ENCODE measurements around the gene RAB40C. TPM values are rescaled to one million over a fixed set of nuclear protein-coding genes. Genes with fewer than 3 reads are reported as not detected.

RAB40C gene
- 12.6 to 20.4 TPM (median 17.2 TPM) in 5 replicates for total RNA-seq (2022; extraction: Qiagen RNA extraction; ENCODE audit: low read depth)

GRCh38 chr16:589658-590187 lies at the start of gene RAB40C:
TSS of gene RAB40C (plus strand) at chr16:590066. CDS start at chr16:590292, 226 bp downstream.

GRCh38 chr16:560204-560700 lies 29.6 kb upstream of the RAB40C start, which contains the start of gene PRR35:
TSS of gene PRR35 (plus strand) at chr16:560394. CDS start at chr16:563295, 2,901 bp downstream.

GRCh38 chr16:566475-567372 lies 23.1 kb upstream of the RAB40C start, which contains the start of gene NHLRC4:
TSS of gene NHLRC4 (plus strand) at chr16:567005. CDS start at chr16:568048, 1,043 bp downstream.

GRCh38 chr16:569445-570254 lies 20.2 kb upstream of the RAB40C start, which contains the start of gene PIGQ:
TSS of gene PIGQ (plus strand) at chr16:569968. CDS start at chr16:574075, 4,107 bp downstream.

GRCh38 chr16:630815-631405 lies 41.0 kb downstream of the RAB40C start, which contains the start of gene WFIKKN1:
TSS of gene WFIKKN1 (plus strand) at chr16:630985. CDS start at chr16:631254, 269 bp downstream.

GRCh38 chr16:636206-637080 lies 46.6 kb downstream of the RAB40C start, which contains the start of gene METTL26:
TSS of gene METTL26 (minus strand) at chr16:636305. CDS start at chr16:636290, 15 bp downstream.

GRCh38 chr16:641326-642188 lies 51.7 kb downstream of the RAB40C start, which contains the start of gene MCRIP2:
TSS of gene MCRIP2 (plus strand) at chr16:641828. CDS start at chr16:641992, 164 bp downstream.

GRCh38 chr16:648781-649589 lies 59.1 kb downstream of the RAB40C start, which contains the start of gene WDR90:
TSS of gene WDR90 (plus strand) at chr16:649365. CDS start at chr16:649417, 52 bp downstream.

GRCh38 chr16:667780-668518 lies 78.1 kb downstream of the RAB40C start, which contains the start of gene RHOT2:
TSS of gene RHOT2 (plus strand) at chr16:668132. CDS start at chr16:668200, 68 bp downstream.

GRCh38 chr16:674968-675883 lies 85.4 kb downstream of the RAB40C start, which contains the start of gene RHBDL1:
TSS of gene RHBDL1 (plus strand) at chr16:675671. CDS start at chr16:675791, 120 bp downstream.

Other genes starting within 250 kb of the RAB40C start
- 32.2 to 34.8 TPM (median 32.4 TPM) in 5 replicates for gene AXIN1, start 237.3 kb upstream of the RAB40C start, total RNA-seq (2022; extraction: Qiagen RNA extraction; ENCODE audit: low read depth)
- 115 to 140 TPM (median 129 TPM) in 5 replicates for gene MRPL28, start 219.5 kb upstream of the RAB40C start, total RNA-seq (2022; extraction: Qiagen RNA extraction; ENCODE audit: low read depth)
- gene PGAP6, start 208.1 kb upstream of the RAB40C start, total RNA-seq (2022; extraction: Qiagen RNA extraction; ENCODE audit: low read depth) = 25.3 to 40.1 TPM (median 34.7 TPM) in 5 replicates
- 293 to 451 TPM (median 381 TPM) in 5 replicates for gene NME4, start 192.9 kb upstream of the RAB40C start, total RNA-seq (2022; extraction: Qiagen RNA extraction; ENCODE audit: low read depth)
- gene DECR2, start 188.2 kb upstream of the RAB40C start, total RNA-seq (2022; extraction: Qiagen RNA extraction; ENCODE audit: low read depth) = 23.0 to 28.9 TPM (median 24.7 TPM) in 5 replicates
- gene RAB11FIP3, start 164.4 kb upstream of the RAB40C start, total RNA-seq (2022; extraction: Qiagen RNA extraction; ENCODE audit: low read depth) = 20.0 to 23.1 TPM (median 21.7 TPM) in 5 replicates
- 53.0 to 84.9 TPM (median 71.0 TPM) in 5 replicates for gene CAPN15, start 62.4 kb upstream of the RAB40C start, total RNA-seq (2022; extraction: Qiagen RNA extraction; ENCODE audit: low read depth)
- gene PRR35, start 29.7 kb upstream of the RAB40C start, total RNA-seq (2022; extraction: Qiagen RNA extraction; ENCODE audit: low read depth) = 0.05 to 0.17 TPM (median 0.09 TPM) in 5 replicates
- 0.15 to 0.30 TPM (median 0.21 TPM) in 5 replicates for gene NHLRC4, start 23.1 kb upstream of the RAB40C start, total RNA-seq (2022; extraction: Qiagen RNA extraction; ENCODE audit: low read depth)
- 30.3 to 41.5 TPM (median 38.5 TPM) in 5 replicates for gene PIGQ, start 20.1 kb upstream of the RAB40C start, total RNA-seq (2022; extraction: Qiagen RNA extraction; ENCODE audit: low read depth)
- gene WFIKKN1, start 40.9 kb downstream of the RAB40C start, total RNA-seq (2022; extraction: Qiagen RNA extraction; ENCODE audit: low read depth) = 0.13 to 0.23 TPM (median 0.16 TPM) in 5 replicates
- gene METTL26, start 46.2 kb downstream of the RAB40C start, total RNA-seq (2022; extraction: Qiagen RNA extraction; ENCODE audit: low read depth) = 85.8 to 135 TPM (median 124 TPM) in 5 replicates
- 25.3 to 44.8 TPM (median 38.3 TPM) in 5 replicates for gene MCRIP2, start 51.8 kb downstream of the RAB40C start, total RNA-seq (2022; extraction: Qiagen RNA extraction; ENCODE audit: low read depth)
- 17.8 to 36.9 TPM (median 28.9 TPM) in 5 replicates for gene WDR90, start 59.3 kb downstream of the RAB40C start, total RNA-seq (2022; extraction: Qiagen RNA extraction; ENCODE audit: low read depth)
- 64.2 to 95.4 TPM (median 87.5 TPM) in 5 replicates for gene RHOT2, start 78.1 kb downstream of the RAB40C start, total RNA-seq (2022; extraction: Qiagen RNA extraction; ENCODE audit: low read depth)
- 0.75 to 1.6 TPM (median 1.4 TPM) in 5 replicates for gene RHBDL1, start 85.6 kb downstream of the RAB40C start, total RNA-seq (2022; extraction: Qiagen RNA extraction; ENCODE audit: low read depth)
- 91.8 to 121 TPM (median 114 TPM) in 5 replicates for gene STUB1, start 90.3 kb downstream of the RAB40C start, total RNA-seq (2022; extraction: Qiagen RNA extraction; ENCODE audit: low read depth)
- gene JMJD8, start 94.3 kb downstream of the RAB40C start, total RNA-seq (2022; extraction: Qiagen RNA extraction; ENCODE audit: low read depth) = 67.9 to 83.7 TPM (median 77.0 TPM) in 5 replicates
- 4.7 to 6.4 TPM (median 6.0 TPM) in 5 replicates for gene WDR24, start 100.3 kb downstream of the RAB40C start, total RNA-seq (2022; extraction: Qiagen RNA extraction; ENCODE audit: low read depth)
- gene FBXL16, start 115.7 kb downstream of the RAB40C start, total RNA-seq (2022; extraction: Qiagen RNA extraction; ENCODE audit: low read depth) = 1.5 to 2.9 TPM (median 2.5 TPM) in 5 replicates
- 79.7 to 194 TPM (median 166 TPM) in 5 replicates for gene METRN, start 125.1 kb downstream of the RAB40C start, total RNA-seq (2022; extraction: Qiagen RNA extraction; ENCODE audit: low read depth)
- 26.6 to 61.4 TPM (median 50.6 TPM) in 5 replicates for gene ANTKMT, start 131.1 kb downstream of the RAB40C start, total RNA-seq (2022; extraction: Qiagen RNA extraction; ENCODE audit: low read depth)
- gene CCDC78, start 136.4 kb downstream of the RAB40C start, total RNA-seq (2022; extraction: Qiagen RNA extraction; ENCODE audit: low read depth) = 3.6 to 6.4 TPM (median 5.5 TPM) in 5 replicates
- 15.6 to 20.5 TPM (median 17.4 TPM) in 5 replicates for gene HAGHL, start 137.0 kb downstream of the RAB40C start, total RNA-seq (2022; extraction: Qiagen RNA extraction; ENCODE audit: low read depth)
- 18.9 to 25.8 TPM (median 23.7 TPM) in 5 replicates for gene CIAO3, start 150.9 kb downstream of the RAB40C start, total RNA-seq (2022; extraction: Qiagen RNA extraction; ENCODE audit: low read depth)
- 2.1 to 2.5 TPM (median 2.2 TPM) in 5 replicates for gene MSLN, start 170.7 kb downstream of the RAB40C start, total RNA-seq (2022; extraction: Qiagen RNA extraction; ENCODE audit: low read depth)
- gene RPUSD1, start 198.3 kb downstream of the RAB40C start, total RNA-seq (2022; extraction: Qiagen RNA extraction; ENCODE audit: low read depth) = 34.1 to 56.4 TPM (median 47.4 TPM) in 5 replicates
- 13.3 to 26.7 TPM (median 24.8 TPM) in 5 replicates for gene CHTF18, start 198.6 kb downstream of the RAB40C start, total RNA-seq (2022; extraction: Qiagen RNA extraction; ENCODE audit: low read depth)
- gene GNG13, start 210.7 kb downstream of the RAB40C start, total RNA-seq (2022; extraction: Qiagen RNA extraction; ENCODE audit: low read depth) = not detected in 5 replicates

All from A549 treated with DMSO at 1 μM for 4 hours (cell line).